Activated CD8-positive, alpha-beta memory T cell treated with anti-CD3 and anti-CD28 coated beads for 48 hours (primary cell): ENCODE results near the gene FUT7.
"Not testable (repeated sequence)": the region's sequence is repeated elsewhere in the genome, so short reads cannot be mapped to it uniquely, and the experiment has no call there.

Experiments
- DNase-seq, 3 experiments: peaks; one replicate each; pipeline ENCODE4 v3.0.0-alpha.2; 2020; ENCODE audit warnings: low read depth in 2 of 3, low spot score in 2 of 3

Gene FUT7

DNA sequence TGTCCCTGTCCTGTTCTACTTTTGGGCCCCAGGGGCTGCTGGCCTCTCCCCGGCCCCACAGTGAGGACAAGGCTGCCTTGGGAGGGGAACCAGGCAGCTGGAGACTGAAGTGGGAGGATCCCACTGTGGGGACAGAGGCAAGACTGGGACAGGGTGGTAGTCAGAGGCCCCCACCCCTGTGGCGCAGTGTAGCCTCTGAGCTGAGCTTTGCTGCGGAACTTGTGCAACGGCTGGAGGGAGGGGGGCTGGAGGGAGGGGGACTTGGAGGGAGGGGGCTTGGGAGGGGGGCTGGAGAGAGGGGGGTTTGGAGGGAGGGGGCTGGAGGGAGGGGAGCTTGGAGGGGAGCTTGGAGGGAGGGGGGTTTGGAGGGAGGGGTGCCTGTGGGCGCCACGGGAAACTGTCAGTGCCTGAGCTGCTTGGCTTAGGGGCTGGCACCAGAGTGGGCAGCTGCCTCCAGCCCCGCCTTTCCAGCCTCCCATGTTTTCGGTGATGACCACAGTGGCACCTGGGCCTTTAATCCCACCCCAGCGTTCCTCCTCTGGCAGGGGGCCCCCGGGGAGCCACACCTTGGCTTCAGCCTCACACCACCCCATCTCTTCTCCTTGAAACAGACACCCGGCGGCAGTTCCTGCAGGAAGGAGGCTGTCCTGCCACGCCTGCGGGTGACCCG, 2.3 kb upstream of the FUT7 start:
- DNase-seq, result no peak

GRCh38 chr9:137033481-137033880, 1.6 kb upstream of the FUT7 start:
- not testable (repeated sequence) for DNase-seq

- no peak for DNase-seq
Measured at GRCh38 chr9:137032858-137033257, 970 bp upstream of the FUT7 start.

DNA sequence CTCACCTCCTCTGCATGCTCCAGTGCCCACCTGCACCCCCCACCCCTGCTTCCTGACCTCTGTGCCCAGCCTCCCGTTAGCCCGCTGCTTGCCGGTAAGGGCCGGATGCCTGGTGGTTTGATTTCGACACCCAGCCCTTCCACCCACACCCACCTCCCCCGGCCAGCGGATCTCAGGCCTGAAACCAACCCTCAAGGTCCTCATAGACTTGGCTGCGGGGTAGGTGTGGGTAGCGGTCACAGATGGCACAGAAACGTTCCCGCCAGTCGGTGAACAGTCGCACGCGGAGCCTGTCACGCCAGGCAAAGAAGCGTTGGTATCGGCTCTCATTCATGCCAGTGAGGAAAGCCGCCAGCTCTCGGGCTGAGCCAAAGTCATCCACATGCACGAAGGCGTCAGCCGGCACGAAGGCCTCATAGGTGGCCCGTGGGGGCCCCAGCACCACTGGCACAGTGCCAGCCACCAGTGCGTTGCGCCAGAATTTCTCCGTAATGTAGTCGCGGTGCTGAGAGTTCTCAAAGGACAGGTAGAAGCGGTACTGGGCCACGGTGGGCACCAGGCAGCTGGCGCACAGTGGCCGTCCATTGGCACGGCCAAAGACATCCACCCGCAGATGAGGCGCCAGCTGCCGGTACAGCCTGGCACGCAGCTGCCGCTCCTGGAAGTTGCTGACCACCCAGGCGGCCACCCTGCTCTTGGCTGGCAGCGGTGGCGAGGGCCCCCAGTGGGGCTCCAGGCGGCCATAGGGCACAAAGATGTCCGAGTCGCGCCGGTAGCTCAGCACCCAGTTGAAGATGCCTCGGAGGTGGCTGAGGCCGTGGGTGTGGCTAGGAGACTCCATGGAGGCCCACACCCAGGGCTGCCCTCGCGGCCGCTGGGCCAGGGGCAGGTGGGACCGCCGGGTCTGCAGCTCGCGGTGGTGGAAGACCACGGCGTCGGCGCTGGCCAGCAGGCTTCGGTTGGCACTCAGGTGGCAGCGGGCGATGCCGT, 1.1 kb downstream of the FUT7 start:
- DNase-seq, result no peak

GRCh38 chr9:137030006-137030405, 1.9 kb downstream of the FUT7 start:
- DNase-seq, result no peak

DNA sequence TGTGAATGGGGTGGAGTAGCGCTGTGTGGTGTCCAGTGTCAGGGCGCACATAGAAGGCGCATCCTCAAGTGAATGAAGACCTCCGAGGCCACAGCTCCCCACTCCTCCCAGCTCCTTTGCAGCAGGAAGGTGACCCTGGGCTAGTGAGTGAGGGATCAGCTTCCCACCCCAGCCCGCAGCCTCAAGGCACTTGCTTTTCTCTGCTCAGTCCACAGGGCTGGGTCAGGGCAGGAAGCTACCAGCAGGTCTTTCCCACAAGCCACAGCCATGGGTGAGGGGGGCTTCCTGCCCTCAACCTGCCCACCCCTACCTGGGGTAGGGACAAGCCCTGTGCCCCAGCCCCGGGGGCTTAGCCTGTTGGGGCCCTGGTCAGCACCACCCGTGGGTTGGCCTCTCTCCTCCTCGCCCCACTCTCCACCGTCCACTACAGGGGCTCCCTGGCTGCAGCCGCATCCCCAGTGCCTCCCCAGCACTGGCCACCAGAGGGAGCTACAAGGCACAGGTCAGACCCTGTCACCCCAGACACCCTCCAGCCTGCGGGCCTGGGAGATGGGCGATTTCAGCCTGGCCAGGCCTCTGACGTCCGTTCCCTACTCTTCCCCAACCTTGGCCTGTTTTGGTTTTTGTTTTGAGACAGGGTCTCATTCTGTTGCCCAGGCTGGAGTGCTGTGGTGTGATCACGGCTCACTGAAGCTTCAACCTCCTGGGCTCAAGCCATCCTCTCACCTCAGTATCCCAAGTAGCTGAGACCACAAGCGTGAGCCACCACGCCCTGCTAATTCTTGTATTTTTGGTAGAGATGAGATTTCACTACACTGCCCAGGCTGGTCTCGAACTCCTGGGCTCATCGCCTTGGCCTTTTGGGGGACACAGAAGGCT, 2.6 kb downstream of the FUT7 start:
- peak; percentile 62 to 81 (median 71) for DNase-seq

GRCh38 chr9:137028263-137029057, 3.4 kb downstream of the FUT7 start:
- peak in 1 of 3 experiments; percentile 48 for DNase-seq

GRCh38 chr9:137027369-137028262, 4.3 kb downstream of the FUT7 start, which contains the start of gene ABCA2:
Gene ABCA2, minus strand, starts transcription at chr9:137028237. Its CDS starts 97 bp downstream, at chr9:137028140.
- no peak for DNase-seq

- DNase-seq, result no peak
Measured at GRCh38 chr9:137026828-137027227, 5.1 kb downstream of the FUT7 start.

- DNase-seq, result no peak
Measured at GRCh38 chr9:137026384-137026783, 5.5 kb downstream of the FUT7 start.

- no peak for DNase-seq
Measured at GRCh38 chr9:137025517-137025966, 6.3 kb downstream of the FUT7 start.

DNA sequence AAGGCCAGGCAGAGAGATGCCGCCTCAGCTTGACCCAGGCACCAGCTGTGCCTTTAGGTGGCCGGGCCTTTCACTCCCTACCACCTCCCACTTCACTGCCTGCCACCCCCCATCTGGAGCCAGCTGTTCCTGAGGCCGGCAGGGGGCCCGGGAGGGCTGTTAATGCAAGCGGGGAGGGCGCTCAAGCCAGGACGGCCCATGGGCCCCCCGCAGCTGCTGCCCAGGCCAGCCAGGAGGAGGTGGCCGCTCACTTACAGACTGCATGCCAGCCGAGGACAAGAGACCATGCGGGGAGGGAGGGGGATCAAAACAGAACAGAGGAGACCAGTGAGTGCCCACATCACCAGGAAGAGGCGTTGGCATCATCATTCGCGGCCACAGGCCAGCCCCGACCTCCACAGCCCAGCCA, 8.3 kb downstream of the FUT7 start:
- no peak for DNase-seq

DNA sequence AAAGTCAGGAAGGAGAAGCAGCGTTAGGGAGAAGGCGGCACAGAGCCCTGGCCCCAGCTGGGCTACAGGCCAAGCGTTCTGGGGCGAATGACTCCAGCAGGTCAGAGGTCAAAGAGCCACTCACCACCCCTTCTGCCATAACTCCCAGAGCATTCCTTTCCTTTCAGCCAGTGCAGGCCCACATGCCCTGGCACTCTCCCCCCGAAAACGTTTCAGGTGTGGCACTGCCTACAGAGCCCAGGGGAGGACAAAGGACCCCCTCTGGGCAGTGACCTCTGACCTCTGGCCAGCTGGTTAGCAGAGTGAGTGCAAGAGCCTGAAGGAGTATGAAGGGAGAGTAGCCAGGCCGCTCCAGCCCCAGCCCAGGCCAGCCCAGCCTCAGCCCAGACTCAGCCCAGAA, 8.7 kb downstream of the FUT7 start:
- DNase-seq, result no peak

DNA sequence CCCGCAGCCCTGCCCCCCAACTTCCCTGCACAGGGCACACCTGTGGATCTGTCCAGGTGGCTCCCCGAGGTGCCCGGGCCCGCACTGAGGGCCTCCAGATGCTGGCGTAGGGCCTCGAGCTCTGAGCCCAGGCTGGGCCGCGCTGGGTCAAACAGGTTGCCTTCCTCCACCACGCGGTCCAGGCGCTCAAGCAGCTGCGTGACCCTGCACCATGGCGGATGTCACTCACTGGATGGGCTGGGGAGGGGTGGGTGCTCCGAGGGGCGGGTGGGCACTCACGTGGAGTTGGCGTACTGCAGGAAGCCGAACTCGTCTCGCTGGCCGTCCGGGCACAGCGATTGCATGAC, 9.3 kb downstream of the FUT7 start:
- no peak for DNase-seq

DNA sequence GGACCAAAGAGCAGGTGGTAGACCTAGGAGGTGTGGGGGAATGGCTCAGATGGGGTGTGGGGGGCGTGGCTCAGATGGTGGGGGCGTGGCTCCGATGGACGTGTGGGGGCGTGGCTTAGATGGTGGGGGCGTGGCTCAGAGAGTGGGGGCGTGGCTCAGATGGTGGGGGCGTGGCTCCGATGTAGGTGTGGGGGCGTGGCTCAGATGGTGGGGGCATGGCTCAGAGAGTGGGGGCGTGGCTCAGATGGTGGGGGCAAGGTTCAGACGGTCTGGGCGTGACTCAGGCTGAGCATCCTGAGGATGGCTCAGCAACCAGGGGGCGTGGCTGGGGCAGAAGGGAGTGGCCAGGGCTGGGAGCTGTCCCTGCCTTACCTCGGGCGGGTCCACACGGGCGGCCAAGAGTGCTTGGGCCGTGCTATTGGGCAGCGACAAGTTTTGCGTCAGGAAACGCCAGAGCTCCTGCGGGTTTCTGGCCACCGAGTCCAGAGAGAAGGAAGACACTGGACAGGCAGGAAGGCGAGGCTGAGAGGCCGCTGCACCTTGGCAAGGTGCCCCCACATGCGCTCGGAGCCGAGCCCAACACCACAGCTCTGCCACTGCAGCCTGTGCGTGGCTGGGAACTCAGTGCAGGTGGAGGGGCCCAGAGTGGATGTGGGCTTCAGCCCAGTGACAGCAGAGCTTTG, 9.8 kb downstream of the FUT7 start:
- DNase-seq, result peak in 1 of 3 experiments; percentile 67

- no peak for DNase-seq
Measured at GRCh38 chr9:137021568-137021978, 10.3 kb downstream of the FUT7 start.

GRCh38 chr9:137020771-137021567, 10.9 kb downstream of the FUT7 start:
- DNase-seq, result no peak
